ENCODE results near the gene DCUN1D4. TPM values are rescaled to one million over a fixed set of nuclear protein-coding genes. Genes with fewer than 3 reads are reported as not detected.

DCUN1D4 gene
- total RNA-seq, 2 experiments from 2014 or later: 24.4 to 30.4 TPM

GRCh38 chr4:51851937-51852290 is 9.0 kb downstream of the DCUN1D4 start:
- H3K4me2 ChIP-seq (ENCODE audit: low read length): no peak overlapping the region
- no peaks in the 10 kb centered on the region for H3K9me3 ChIP-seq (ENCODE audit: low read length)
- peaks cover 25% of the 10 kb centered on the region; the same call in 1 of the 2 replicates for H3K79me2 ChIP-seq (ENCODE audit: insufficient read depth, low read depth, low read length)
- H3K27ac ChIP-seq (ENCODE audit: low read depth, low read length, poor library complexity, severe bottlenecking): no peak overlapping the region
- no peak overlapping the region for H2AFZ ChIP-seq (ENCODE audit: low read length)
- CTCF ChIA-PET (ENCODE audit: unreplicated experiment): no interaction called here
- no peak for DNase-seq (ENCODE audit: low spot score)
- no peaks in the 10 kb centered on the region for H3K9me2 ChIP-seq (ENCODE audit: insufficient read depth, low read length)
- peaks cover 4% of the 10 kb centered on the region; the same call in 1 of the 2 replicates for H4K20me1 ChIP-seq (ENCODE audit: insufficient read depth, low read length)
- no peak overlapping the region for H3K4me3 ChIP-seq (ENCODE audit: low read depth, low read length, poor library complexity, severe bottlenecking)
- no peak for TF ChIP-seq CTCF (conservative IDR thresholded peaks at IDR 0.05; ENCODE audit: low read length)
- TF ChIP-seq EZH2phosphoT487 (IDR thresholded peaks at IDR 0.05; ENCODE audit: borderline replicate concordance, low read depth, low read length): no peak
- intact Hi-C loops (cut with micrococcal nuclease; ENCODE audit: unreplicated experiment): loop anchor here (5.0 kb wide), 1 partner anchor 45 kb away; no protein-coding TSS in a partner anchor
- H3K36me3 ChIP-seq (ENCODE audit: insufficient read depth, low read length): no peaks in the 10 kb centered on the region
- POLR2A ChIA-PET: interaction anchor here (1.0 to 2.2 kb wide), 2 partner anchors 10 kb away, joined by 3 to 6 read pairs; partner anchors contain the start of gene DCUN1D4
- peaks cover 16% of the 10 kb centered on the region for H3K4me1 ChIP-seq (ENCODE audit: insufficient read depth, low read length, poor library complexity, severe bottlenecking)
- no TSS peak for BruUV-seq (replicated peaks)

- no peaks in the 10 kb centered on the region for H3K9me2 ChIP-seq (ENCODE audit: insufficient read depth, low read length)
- peaks cover 23% of the 10 kb centered on the region; the same call in 1 of the 2 replicates for H3K79me2 ChIP-seq (ENCODE audit: insufficient read depth, low read depth, low read length)
- TF ChIP-seq EZH2phosphoT487 (IDR thresholded peaks at IDR 0.05; ENCODE audit: borderline replicate concordance, low read depth, low read length) (no peak), CTCF (conservative IDR thresholded peaks at IDR 0.05; ENCODE audit: low read length) (no peak)
- ChIA-PET CTCF (ENCODE audit: unreplicated experiment) (interaction anchor here (0.5 to 0.9 kb wide), 2 partner anchors 9 to 10 kb away, joined by 3 read pairs; partner anchors contain the start of gene DCUN1D4), POLR2A (interaction anchor here (0.5 to 2.2 kb wide), 4 partner anchors 9 to 345 kb away, joined by 3 to 6 read pairs (median 4); partner anchors contain the start of gene DCUN1D4)
- no TSS peak for BruUV-seq (replicated peaks)
- peaks cover 16% of the 10 kb centered on the region for H3K4me1 ChIP-seq (ENCODE audit: insufficient read depth, low read length, poor library complexity, severe bottlenecking)
- no peaks in the 10 kb centered on the region for H3K36me3 ChIP-seq (ENCODE audit: insufficient read depth, low read length)
- no peak overlapping the region for H3K27ac ChIP-seq (ENCODE audit: low read depth, low read length, poor library complexity, severe bottlenecking)
- H3K4me3 ChIP-seq (ENCODE audit: low read depth, low read length, poor library complexity, severe bottlenecking): no peak overlapping the region
- H2AFZ ChIP-seq (ENCODE audit: low read length): no peak overlapping the region
- no peak for DNase-seq (ENCODE audit: low spot score)
- intact Hi-C loops (cut with micrococcal nuclease; ENCODE audit: unreplicated experiment): loop anchor here (5.0 kb wide), 1 partner anchor 44 kb away; no protein-coding TSS in a partner anchor
- H3K9me3 ChIP-seq (ENCODE audit: low read length): no peaks in the 10 kb centered on the region
- H3K4me2 ChIP-seq (ENCODE audit: low read length): no peak overlapping the region
- peaks cover 7% of the 10 kb centered on the region; the same call in 1 of the 2 replicates for H4K20me1 ChIP-seq (ENCODE audit: insufficient read depth, low read length)
Observed at GRCh38 chr4:51853027-51853682, 10.2 kb downstream of the DCUN1D4 start.

GRCh38 chr4:51855270-51855669 is 12.3 kb downstream of the DCUN1D4 start:
- ChIA-PET POLR2A (interaction anchor here (0.6 kb wide), 1 partner anchor 136 kb away, joined by 3 read pairs; no protein-coding TSS in a partner anchor), CTCF (ENCODE audit: unreplicated experiment) (no interaction called here)
- BruUV-seq (replicated peaks): no TSS peak
- H3K79me2 ChIP-seq (ENCODE audit: insufficient read depth, low read depth, low read length): peaks cover 17% of the 10 kb centered on the region; the same call in 1 of the 2 replicates
- peaks cover 7% of the 10 kb centered on the region; the same call in 1 of the 2 replicates for H4K20me1 ChIP-seq (ENCODE audit: insufficient read depth, low read length)
- intact Hi-C loops (cut with micrococcal nuclease; ENCODE audit: unreplicated experiment): no loop called here
- no peak overlapping the region for H3K27ac ChIP-seq (ENCODE audit: low read depth, low read length, poor library complexity, severe bottlenecking)
- H3K36me3 ChIP-seq (ENCODE audit: insufficient read depth, low read length): no peaks in the 10 kb centered on the region
- H3K9me2 ChIP-seq (ENCODE audit: insufficient read depth, low read length): no peaks in the 10 kb centered on the region
- no peak overlapping the region for H3K4me2 ChIP-seq (ENCODE audit: low read length)
- peaks cover 16% of the 10 kb centered on the region for H3K4me1 ChIP-seq (ENCODE audit: insufficient read depth, low read length, poor library complexity, severe bottlenecking)
- DNase-seq (ENCODE audit: low spot score): no peak
- TF ChIP-seq EZH2phosphoT487 (IDR thresholded peaks at IDR 0.05; ENCODE audit: borderline replicate concordance, low read depth, low read length) (no peak), CTCF (conservative IDR thresholded peaks at IDR 0.05; ENCODE audit: low read length) (no peak)
- H2AFZ ChIP-seq (ENCODE audit: low read length): no peak overlapping the region
- H3K9me3 ChIP-seq (ENCODE audit: low read length): no peaks in the 10 kb centered on the region
- no peak overlapping the region for H3K4me3 ChIP-seq (ENCODE audit: low read depth, low read length, poor library complexity, severe bottlenecking)
